Middle frontal gyrus (tissue), 1 donor: Measurements from ENCODE around the gene MEF2C.
A peak's percentile ranks its signal among the peaks of the same experiment; 100 is the strongest.

ENCODE experiments used
- DNase-seq: peaks from one replicate; pipeline ENCODE4 v3.0.0-alpha.2; 2015; ENCODE audit warnings: low spot score; ENCODE audit errors: extremely low spot score

Gene MEF2C

DNA sequence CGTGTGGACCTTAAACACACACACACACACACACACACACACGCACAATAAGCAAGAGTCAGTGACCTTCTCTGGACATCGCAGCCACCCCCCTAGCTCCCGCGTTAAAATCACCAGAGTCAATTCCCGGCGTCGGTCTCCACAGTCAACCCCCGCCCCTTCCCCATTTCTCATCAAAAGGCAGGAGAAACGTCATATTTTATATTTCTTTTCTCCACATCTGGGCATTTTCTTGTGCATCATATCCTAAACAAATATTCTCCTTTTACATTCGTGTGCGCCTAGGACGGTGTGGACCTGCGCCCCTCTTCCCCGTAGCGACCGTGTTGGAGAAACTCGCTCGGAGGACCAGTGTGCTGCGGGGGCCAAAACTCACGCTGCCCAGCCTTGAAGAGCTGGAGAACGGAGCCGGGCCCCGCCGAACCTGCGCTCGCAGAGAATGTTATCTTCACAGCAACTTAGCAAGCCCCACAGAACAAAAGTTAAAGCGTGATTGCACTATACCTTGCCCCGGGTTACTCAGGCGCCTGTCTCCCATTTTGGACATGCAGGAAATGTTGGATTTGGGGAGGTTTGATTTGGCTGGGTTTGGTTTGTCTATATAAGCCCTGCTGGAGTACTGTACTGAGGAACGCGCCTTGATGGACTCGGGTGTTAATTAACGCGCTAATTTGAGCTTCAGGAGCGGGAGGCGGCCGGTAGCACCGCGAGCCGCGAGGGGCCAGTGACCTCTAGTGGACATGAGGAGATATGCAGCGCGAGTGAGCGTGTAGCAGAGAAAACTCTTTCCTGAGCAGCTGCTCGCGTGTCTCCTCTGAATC is 192.4 kb downstream of the MEF2C start:
- peak; percentile 94 for DNase-seq

DNA sequence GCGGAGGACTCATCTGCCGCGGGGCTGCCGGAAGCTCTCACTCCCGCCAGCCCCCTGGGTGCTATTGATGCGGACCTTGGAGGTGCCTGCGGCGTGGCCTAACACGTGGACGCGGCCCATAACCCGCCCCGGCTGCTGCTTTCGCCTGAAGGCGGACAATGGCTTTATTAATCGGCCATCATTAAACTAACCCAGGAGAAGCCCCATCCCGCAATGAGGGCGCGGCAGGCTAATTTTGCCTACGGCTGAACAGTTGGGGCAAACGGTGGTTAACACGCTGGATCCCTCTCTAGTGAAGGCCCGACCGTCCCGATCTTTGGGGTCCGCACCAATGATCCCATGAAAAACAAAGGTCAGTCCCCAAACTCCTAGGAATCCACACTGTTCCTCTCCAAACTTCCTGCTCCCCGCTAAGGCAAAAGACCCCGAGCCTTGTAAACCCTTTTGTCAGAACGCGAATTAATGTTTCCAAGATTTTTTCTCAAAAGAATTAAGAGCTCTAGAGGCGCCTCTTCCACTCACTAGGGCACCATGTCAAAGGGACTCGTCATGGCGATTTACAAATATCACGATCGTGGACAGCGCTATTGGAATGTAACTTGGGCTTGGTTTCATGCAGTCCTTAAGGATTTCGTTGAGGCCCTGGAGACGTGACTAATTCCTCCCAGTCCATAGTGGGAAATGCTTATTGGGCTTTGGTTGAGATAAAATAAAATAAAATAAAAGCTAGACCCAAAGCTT is 193.1 kb downstream of the MEF2C start:
- DNase-seq: no peak

- no peak for DNase-seq
Measured at GRCh38 chr5:88688984-88689667, 193.9 kb downstream of the MEF2C start.

DNA sequence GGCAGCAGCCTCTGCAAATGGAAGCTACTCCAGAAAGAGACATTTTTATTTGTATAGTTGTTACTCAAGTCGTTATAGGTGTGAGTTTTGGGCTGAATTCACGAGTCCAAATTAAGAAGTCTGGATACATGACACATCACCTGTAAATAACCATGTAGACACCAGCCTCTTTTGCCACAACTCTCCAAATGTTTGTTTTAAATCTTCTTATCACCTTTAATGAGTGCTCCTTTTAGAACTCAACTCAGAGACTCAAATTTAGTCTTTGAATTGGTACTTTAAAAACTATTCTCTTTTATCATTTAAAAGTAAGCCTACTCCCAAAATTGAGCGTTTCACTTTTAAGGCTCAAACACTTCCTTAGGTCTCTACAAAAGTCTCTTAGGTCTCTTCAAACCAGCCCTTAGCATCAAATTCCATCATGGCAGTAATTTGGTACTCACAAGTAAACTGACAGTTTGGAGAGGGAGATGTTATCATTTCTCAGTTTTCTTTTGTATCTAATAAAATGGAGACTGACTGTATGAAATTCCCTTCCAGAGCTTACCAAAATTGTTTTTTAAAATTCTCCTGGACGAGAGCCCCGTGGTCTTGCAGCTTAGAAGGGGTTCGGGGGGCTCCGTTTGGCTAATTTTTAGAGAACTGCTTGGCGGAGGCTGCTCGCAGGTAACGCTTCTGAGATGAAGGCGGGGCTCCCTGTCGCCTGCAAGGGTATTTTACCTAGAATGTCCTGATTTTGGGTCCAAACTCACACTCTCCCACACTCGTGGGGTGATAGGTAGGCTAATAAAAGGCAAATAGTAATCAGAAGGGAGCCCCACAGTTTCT is 194.6 kb downstream of the MEF2C start:
- peak; percentile 11 for DNase-seq

- no peak for DNase-seq
Measured at GRCh38 chr5:88687373-88687911, 195.5 kb downstream of the MEF2C start.

- no peak for DNase-seq
Measured at GRCh38 chr5:88686726-88687125, 196.3 kb downstream of the MEF2C start.

DNA sequence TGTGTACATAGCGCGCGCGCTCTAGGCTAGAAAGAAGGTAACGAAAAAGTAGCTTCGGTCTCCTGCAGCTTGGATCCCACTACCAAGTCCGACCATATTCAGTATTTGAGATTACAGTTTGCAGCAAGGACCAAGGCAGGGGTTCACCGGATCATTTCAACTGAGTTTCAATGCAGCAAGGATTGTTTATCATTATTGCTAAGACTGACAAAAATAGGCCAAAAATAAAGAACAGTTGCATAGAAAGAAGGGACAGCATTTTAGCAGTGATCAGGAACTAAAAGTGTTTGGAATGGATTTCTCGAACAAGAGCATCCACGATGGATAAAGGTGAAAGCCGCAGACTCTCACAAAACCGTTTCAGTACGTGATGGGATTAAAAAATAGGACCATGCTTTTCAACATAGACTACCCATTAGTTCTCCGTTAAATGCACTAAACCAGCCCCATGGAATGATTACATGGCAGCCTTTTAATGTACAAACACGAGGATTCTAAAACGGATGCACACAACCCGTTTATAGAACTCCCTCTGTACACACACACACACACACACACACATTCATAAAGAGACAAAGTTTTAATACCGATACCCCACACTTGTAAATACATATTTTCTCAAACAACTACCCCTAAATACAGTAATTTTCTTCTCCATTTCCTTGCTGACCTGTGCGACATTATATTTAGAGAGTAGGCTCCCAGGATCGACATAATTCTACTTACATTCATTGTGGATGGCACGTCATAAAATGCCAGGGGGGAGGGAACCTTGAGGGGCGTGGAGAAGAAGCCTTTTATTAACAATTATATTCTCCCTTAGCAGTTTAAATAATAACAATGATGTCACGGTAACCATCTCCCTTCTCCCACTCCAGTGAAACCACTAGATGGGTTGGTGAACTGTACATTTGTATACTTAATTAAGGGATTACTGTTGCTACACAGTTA is 197.1 kb downstream of the MEF2C start:
- DNase-seq: no peak

DNA sequence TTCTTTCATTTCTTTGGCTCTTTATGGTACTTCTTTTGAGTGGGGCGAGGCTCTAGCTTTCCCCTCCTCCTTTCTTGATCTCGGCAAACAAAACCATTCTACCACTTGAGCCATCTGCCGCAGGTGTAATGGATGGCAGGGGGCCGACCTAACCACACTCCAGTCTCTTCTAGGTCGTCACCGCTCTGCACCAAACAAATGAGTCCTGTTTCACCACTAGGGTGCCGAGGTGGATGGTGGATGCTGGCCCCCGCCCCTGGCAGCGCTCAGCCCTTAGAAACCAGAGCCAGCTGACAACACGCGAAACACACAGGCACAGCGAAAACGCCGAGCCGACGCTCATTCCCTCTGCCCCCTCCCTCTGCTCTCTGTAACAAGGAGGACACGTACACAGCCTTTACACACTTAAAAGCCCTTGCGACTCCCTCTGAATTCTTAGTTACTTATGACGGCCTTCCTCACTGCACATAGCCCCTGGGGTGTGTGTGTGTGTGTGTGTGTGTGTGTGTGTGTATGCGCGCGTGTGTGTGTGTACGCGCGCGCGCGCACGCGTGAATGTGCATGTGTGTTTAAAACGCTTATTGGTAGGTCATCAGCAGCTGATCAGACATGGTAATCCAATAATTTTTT is 199.4 kb downstream of the MEF2C start:
- no peak for DNase-seq

GRCh38 chr5:88682881-88683361 is 200.1 kb downstream of the MEF2C start:
- DNase-seq: no peak

- no peak for DNase-seq
Measured at GRCh38 chr5:88682131-88682530, 200.9 kb downstream of the MEF2C start.

GRCh38 chr5:88681211-88681803 is 201.7 kb downstream of the MEF2C start:
- no peak for DNase-seq

GRCh38 chr5:88680253-88681132 is 202.5 kb downstream of the MEF2C start:
- DNase-seq: peak; percentile 78

DNA sequence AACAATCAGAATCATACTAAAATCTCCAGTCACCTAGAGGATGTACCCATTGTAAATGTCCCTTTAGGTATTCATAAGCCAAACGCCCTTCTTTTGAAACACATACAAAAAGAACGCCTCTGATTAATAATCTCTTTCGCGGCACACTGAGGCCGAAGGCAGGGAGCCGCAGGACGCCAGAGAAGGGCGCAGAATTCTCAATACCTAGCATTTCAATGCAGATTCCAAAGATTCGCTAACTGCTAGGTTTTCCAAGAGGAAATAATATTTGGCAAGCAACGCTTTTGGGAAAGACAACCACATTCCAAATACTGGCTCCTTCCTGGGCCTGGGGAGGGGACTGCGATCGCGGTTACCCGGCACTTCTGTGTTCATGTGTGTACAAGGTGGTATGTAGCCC is 203.3 kb downstream of the MEF2C start:
- no peak for DNase-seq

DNA sequence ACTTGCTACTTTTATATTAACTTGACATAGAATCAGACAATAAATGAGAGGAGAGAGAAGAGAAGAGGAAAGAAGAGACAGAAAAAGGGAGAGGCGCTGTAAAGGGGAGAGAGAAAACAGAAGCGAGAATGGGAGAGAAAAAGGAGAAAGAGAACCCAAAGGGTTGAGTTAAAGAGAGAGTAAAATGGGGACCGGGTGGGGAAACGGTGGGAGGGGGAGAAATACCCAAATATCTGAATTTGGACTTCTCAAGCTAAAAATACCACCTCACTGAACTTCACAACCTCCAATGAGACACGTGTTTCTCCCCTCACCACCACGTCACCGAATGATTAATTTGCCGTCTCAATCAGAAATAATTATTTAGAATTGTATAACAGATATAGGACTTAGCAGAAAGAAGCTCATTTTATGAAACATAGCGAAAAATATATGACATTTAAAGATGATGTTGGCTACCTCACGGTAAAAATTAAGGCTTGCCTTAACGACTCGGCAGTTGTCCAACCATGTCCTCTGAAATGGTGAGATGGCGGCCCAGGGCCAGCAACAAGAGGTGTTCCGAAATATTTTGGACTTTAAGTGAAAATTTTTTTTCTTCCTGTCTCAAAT is 204.1 kb downstream of the MEF2C start:
- no peak for DNase-seq

DNA sequence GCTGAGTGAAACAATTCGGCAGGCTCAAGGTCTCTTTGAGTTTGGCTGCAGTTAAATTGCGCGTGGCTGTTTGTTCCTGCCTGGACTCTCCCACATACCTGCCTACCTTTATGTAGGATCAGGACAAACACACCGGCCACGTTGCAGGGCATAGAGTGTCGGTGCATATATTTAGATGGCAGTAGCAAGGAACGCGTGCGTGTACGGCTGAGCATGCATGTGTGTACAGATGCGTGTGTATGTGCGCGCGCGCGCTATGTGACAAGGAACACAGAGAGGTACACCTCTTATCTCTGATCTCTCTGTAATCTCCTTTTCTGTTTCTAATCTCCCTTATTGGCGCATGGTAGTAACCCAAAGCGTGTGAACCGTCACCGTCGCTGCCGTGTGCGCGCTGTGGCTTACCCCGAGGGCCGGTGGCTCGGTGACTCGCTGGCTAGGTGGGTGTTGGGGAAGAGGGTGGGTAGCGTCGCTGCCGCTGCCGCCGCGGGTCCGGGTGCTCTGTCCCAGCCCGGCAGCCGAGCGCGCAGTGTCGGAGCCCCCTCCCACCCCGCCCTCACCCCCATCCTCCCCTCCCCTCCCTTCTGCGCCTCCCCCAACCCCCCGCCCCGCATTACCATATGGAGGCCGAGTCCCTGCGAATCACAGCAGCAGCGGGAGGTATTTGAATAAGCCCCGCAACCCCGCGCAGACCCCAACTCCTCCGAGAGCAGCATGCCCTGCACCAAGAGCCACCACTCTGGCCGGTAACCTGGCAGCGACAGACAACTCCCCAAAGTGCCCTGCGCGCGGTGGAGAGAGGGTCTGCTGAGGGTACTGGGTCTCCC is 204.8 kb downstream of the MEF2C start:
- no peak for DNase-seq

DNA sequence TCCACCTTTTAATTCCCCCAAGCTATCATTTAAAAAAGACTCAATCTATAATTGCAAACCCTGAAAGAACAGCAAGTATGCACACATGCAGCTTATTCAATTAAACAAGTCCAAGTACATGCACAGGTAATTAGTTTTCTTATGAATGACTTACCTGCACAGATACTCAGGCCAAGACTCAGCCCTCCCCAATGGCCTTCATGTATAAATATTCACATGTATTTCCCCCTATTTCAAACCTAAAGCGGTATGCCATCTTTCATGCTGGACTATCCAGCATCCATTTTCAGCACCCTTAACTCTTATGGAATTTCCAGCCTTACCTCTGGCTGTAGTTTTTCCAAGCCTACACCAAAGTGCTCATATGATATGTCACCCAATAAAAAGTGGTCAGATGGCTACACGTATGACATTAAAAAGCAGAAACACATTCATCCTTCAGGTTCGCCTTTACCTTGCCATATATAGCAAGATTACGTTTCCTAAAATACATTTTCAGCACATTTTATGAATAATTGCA is 205.5 kb downstream of the MEF2C start:
- DNase-seq: no peak
